CD14-positive monocyte (primary cell): ENCODE data around the gene DVL3. TPM values are rescaled to one million over a fixed set of nuclear protein-coding genes. Genes with fewer than 3 reads are reported as not detected.
"Not testable (repeated sequence)": the region's sequence is repeated elsewhere in the genome, so short reads cannot be mapped to it uniquely, and the experiment has no call there.

ENCODE experiments used
- DNase-seq, 3 donors: peaks; one replicate each; pipeline ENCODE4 v3.0.0-alpha.2; 2011 to 2022
- H2AFZ ChIP-seq: 2 replicates; pipeline ENCODE4 v1.6.0; 2012; ENCODE audit warnings: mild to moderate bottlenecking, low read depth, low read length, inconsistent platforms; ENCODE audit not compliant: insufficient read depth, poor library complexity, severe bottlenecking
- H3K27ac ChIP-seq, 2 donors: 1 replicate in 1 of 2; 2 replicates in 1 of 2; pipeline ENCODE4 v1.5.1; 2012 to 2013; ENCODE audit warnings: low read length in 2 of 2, control low read depth in 1 of 2, inconsistent platforms in 1 of 2, low read depth in 1 of 2, mild to moderate bottlenecking in 1 of 2
- H3K27me3 ChIP-seq, 2 donors: one replicate each; pipeline versions ENCODE4 v1.6.0 to v1.6.1; 2011 to 2013; ENCODE audit warnings: low read length in 2 of 2; ENCODE audit not compliant: control insufficient read depth in 2 of 2, insufficient read depth in 2 of 2
- H3K36me3 ChIP-seq, 2 donors: replicated peaks in 1 of 2; 1 replicate in 1 of 2; 2 replicates in 1 of 2; pipeline versions ENCODE4 v1.5.1 to v1.6.1; 2012 to 2013; ENCODE audit warnings: low read length in 2 of 2, control low read depth in 1 of 2, inconsistent platforms in 1 of 2, mild to moderate bottlenecking in 1 of 2; ENCODE audit not compliant: insufficient read depth in 2 of 2, control insufficient read depth in 1 of 2
- H3K4me1 ChIP-seq, 2 donors: 1 replicate in 1 of 2; 2 replicates in 1 of 2; pipeline versions ENCODE4 v1.5.1 to v1.6.1; 2012 to 2013; ENCODE audit warnings: low read length in 2 of 2, control low read depth in 1 of 2, inconsistent platforms in 1 of 2, mild to moderate bottlenecking in 1 of 2, moderate library complexity in 1 of 2; ENCODE audit not compliant: insufficient read depth in 2 of 2, control insufficient read depth in 1 of 2
- H3K4me2 ChIP-seq: replicated peaks from 2 replicates; pipeline ENCODE3; 2012; ENCODE audit warnings: low read length, moderate library complexity, mild to moderate bottlenecking; ENCODE audit not compliant: poor library complexity, severe bottlenecking; ENCODE audit errors: extremely low read depth
- H3K4me3 ChIP-seq, 3 experiments: fragments of 200-600 bp in 1 of 3; sonication (generic) in 1 of 3; replicated peaks in 1 of 3; 1 replicate in 2 of 3; 2 replicates in 1 of 3; pipeline ENCODE4 v1.5.1; 2011 to 2013; ENCODE audit warnings: low read length in 3 of 3, mild to moderate bottlenecking in 3 of 3, control low read depth in 2 of 3, low read depth in 2 of 3, inconsistent platforms in 1 of 3, moderate library complexity in 1 of 3
- H3K79me2 ChIP-seq: 2 replicates; pipeline ENCODE4 v1.6.0; 2012; ENCODE audit warnings: mild to moderate bottlenecking, control low read depth, inconsistent platforms, low read length, moderate library complexity; ENCODE audit not compliant: insufficient read depth
- H3K9ac ChIP-seq: 2 replicates; pipeline ENCODE4 v1.6.0; 2017; ENCODE audit warnings: low read length, mild to moderate bottlenecking; ENCODE audit not compliant: insufficient read depth, poor library complexity, severe bottlenecking
- H3K9me3 ChIP-seq, 2 donors: replicated peaks in 1 of 2; 1 replicate in 1 of 2; 2 replicates in 1 of 2; pipeline versions ENCODE4 v1.5.1 to v1.6.1; 2012 to 2013; ENCODE audit warnings: low read length in 2 of 2, control low read depth in 1 of 2; ENCODE audit not compliant: control insufficient read depth in 1 of 2, insufficient read depth in 1 of 2
- H4K20me1 ChIP-seq: 2 replicates; pipeline ENCODE4 v1.6.0; 2012; ENCODE audit warnings: mild to moderate bottlenecking, low read length, control low read depth, moderate library complexity; ENCODE audit not compliant: insufficient read depth
- H3K27ac Mint-ChIP-seq, 7 donors: one replicate each; pipeline ENCODE4 v1.8.0; 2020; ENCODE audit warnings: mild to moderate bottlenecking in 7 of 7, mixed read lengths in 7 of 7, moderate library complexity in 6 of 7, inconsistent platforms in 2 of 7
- H3K27me3 Mint-ChIP-seq, 3 donors: one replicate each; pipeline ENCODE4 v1.8.0; 2021 to 2022; ENCODE audit warnings: low read depth in 3 of 3, mild to moderate bottlenecking in 3 of 3, mixed read lengths in 3 of 3, moderate library complexity in 3 of 3, inconsistent platforms in 1 of 3
- H3K36me3 Mint-ChIP-seq, 2 donors: one replicate each; pipeline ENCODE4 v1.8.0; 2020; ENCODE audit warnings: mixed read lengths in 2 of 2, inconsistent platforms in 1 of 2, mild to moderate bottlenecking in 1 of 2
- H3K4me1 Mint-ChIP-seq: one replicate; pipeline ENCODE4 v1.8.0; 2020; ENCODE audit warnings: mild to moderate bottlenecking, mixed read lengths
- H3K4me3 Mint-ChIP-seq, 2 donors: one replicate each; pipeline ENCODE4 v1.8.0; 2020; ENCODE audit warnings: mild to moderate bottlenecking in 2 of 2, mixed read lengths in 2 of 2, moderate library complexity in 1 of 2
- H3K9me3 Mint-ChIP-seq, 7 donors: one replicate each; pipeline ENCODE4 v1.8.0; 2020 to 2022; ENCODE audit warnings: mixed read lengths in 7 of 7, mild to moderate bottlenecking in 6 of 7, moderate library complexity in 6 of 7, inconsistent platforms in 2 of 7
- WGBS: methylation state at CpG from one replicate; pipeline ENCODE4 v1.1.5; 2013; ENCODE audit warnings: missing lambda C conversion rate; ENCODE audit not compliant: insufficient coverage; 5-methylcytosine and 5-hydroxymethylcytosine counted together
- intact Hi-C, 2 donors: fragments of 100-400 bp; cut with micrococcal nuclease; formaldehyde crosslinking; loops; one replicate each; pipeline versions ENCODE4 v1.15.0 to v1.15.1; 2023
- polyA plus RNA-seq, 3 donors: library from polyadenylated mRNA; depleted of rRNA in 1 of 3; unstranded in 2 of 3; stranded (reverse) in 1 of 3; fragments of 300-500 nt in 2 of 3; fragments of >200 nt in 1 of 3; fragmentation: Illumina TruSeq in 2 of 3; gene quantifications; 1 replicate in 2 of 3; 2 replicates in 1 of 3; pipeline ENCODE4 v1.2.3, GENCODE V29; 2012 to 2021
- TF ChIP-seq, protein P1 (sequence below): fragments of 200-600 bp; IDR thresholded peaks from one replicate; pipeline ENCODE4 v1.8.0; 2022; ENCODE audit warnings: antibody characterized with exemption, mild to moderate bottlenecking

Gene DVL3
- polyA plus RNA-seq, 3 donors = 4.5 to 42.1 (median 9.4) TPM

DNA sequence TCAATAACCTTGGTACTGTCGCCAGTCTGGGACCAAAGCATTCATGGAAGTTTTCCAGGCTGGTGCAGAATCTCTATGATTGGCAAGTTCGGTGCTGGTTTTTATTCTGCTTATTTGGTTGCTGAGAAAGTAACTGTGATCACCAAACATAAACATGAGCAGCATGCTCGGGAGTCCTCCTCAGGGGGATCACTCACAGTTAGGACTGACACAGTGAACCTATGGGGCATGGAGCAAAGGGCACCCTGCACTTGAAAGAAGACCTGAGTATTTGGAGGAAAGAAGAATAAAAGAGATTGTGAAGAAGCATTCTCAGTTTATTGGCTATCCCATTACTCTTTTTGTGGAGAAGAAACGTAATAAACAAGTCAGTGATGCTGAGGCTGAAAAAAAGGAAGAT lies 39.2 kb upstream of the DVL3 start:
- Histone ChIP-seq H3K27ac (no peak overlapping the region), H4K20me1 (no peaks in the 10 kb centered on the region), H3K4me2 (no peak overlapping the region), H2AFZ (no peak overlapping the region), H3K36me3 (no peaks in the 10 kb centered on the region), H3K4me3 (no peak overlapping the region), H3K79me2 (no peaks in the 10 kb centered on the region), H3K9me3 (no peaks in the 10 kb centered on the region), H3K9ac (no peak overlapping the region), H3K4me1 (no peaks in the 10 kb centered on the region), H3K27me3 (no peaks in the 10 kb centered on the region)
- Mint-ChIP-seq H3K36me3 (no peaks in the 10 kb centered on the region), H3K4me3 (no peak overlapping the region), H3K27me3 (peaks cover 0 to 6% (median 3%) of the 10 kb centered on the region in 3 donors), H3K27ac (no peak overlapping the region), H3K4me1 (no peaks in the 10 kb centered on the region), H3K9me3 (peaks cover 0 to 3% (median 0%) of the 10 kb centered on the region in 7 donors)
- TF ChIP-seq, protein P1, sequence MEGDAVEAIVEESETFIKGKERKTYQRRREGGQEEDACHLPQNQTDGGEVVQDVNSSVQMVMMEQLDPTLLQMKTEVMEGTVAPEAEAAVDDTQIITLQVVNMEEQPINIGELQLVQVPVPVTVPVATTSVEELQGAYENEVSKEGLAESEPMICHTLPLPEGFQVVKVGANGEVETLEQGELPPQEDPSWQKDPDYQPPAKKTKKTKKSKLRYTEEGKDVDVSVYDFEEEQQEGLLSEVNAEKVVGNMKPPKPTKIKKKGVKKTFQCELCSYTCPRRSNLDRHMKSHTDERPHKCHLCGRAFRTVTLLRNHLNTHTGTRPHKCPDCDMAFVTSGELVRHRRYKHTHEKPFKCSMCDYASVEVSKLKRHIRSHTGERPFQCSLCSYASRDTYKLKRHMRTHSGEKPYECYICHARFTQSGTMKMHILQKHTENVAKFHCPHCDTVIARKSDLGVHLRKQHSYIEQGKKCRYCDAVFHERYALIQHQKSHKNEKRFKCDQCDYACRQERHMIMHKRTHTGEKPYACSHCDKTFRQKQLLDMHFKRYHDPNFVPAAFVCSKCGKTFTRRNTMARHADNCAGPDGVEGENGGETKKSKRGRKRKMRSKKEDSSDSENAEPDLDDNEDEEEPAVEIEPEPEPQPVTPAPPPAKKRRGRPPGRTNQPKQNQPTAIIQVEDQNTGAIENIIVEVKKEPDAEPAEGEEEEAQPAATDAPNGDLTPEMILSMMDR = no peak
- DNase-seq = no peak
- intact Hi-C loops = no loop called here
- 83% methylated on average over 4 of the region's 4 CpGs for WGBS

DNA sequence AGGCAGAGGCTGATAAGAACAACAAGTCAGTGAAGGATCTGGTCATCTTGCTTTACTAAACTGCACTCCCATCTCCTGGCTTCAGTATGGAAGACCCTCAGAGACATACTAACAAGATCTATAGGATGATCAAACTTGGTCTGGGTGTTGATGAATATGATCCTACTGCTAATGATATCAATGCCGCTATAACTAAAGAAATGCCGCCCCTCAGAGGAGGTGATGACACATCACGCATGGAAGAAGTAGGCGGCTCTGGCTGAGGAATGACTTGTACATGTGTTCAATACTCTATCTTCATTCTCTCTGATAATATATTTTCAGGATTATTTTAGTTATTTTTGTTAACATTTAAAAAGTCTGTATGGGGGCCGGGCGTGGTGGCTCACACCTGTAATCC lies 37.5 kb upstream of the DVL3 start:
- TF ChIP-seq, protein P1 = no peak
- DNase-seq = no peak
- H3K9me3 ChIP-seq = no peaks in the 10 kb centered on the region
- WGBS = no CpG with 5 or more reads among the region's 6 CpGs
- Mint-ChIP-seq H3K36me3 (no peaks in the 10 kb centered on the region), H3K9me3 (peaks cover 0 to 6% (median 0%) of the 10 kb centered on the region in 7 donors), H3K4me1 (peaks cover under 1% of the 10 kb centered on the region), H3K27me3 (peaks cover 3 to 6% (median 3%) of the 10 kb centered on the region in 3 donors), H3K27ac (no peak overlapping the region), H3K4me3 (no peak overlapping the region)
- H3K27ac ChIP-seq = no peak overlapping the region
- no peaks in the 10 kb centered on the region for H4K20me1 ChIP-seq
- H2AFZ ChIP-seq = no peak overlapping the region
- H3K4me1 ChIP-seq = no peaks in the 10 kb centered on the region
- no peaks in the 10 kb centered on the region for H3K79me2 ChIP-seq
- no peak overlapping the region for H3K9ac ChIP-seq
- H3K27me3 ChIP-seq = no peaks in the 10 kb centered on the region
- H3K36me3 ChIP-seq = no peaks in the 10 kb centered on the region
- no peak overlapping the region for H3K4me3 ChIP-seq
- no peak overlapping the region for H3K4me2 ChIP-seq
- intact Hi-C loops = no loop called here

DNA sequence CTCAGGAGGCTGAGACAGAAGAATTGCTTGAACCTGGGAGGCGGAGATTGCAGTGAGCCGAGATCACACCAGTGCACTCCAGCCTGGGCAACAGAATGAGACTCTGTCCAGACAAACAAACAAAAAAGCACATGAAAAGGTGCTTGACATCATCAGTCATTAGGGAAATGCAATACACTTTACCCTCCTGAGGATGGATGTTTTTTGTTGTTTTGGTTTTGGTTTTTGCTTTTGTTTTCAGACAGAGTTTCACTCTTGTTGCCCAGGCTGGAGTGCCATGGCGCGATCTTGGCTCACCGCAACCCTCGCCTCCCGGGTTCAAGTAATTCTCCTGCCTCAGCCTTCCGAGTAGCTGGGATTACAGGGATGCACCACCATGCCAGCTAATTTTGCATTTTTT lies 34.1 kb upstream of the DVL3 start:
- not testable (repeated sequence) for H3K4me1 ChIP-seq

More for the DNA sequence above, 34.1 kb upstream of the DVL3 start:
- intact Hi-C loops, H3K36me3 Mint-ChIP-seq, H3K36me3 ChIP-seq, H3K27me3 ChIP-seq, DNase-seq, H3K27me3 Mint-ChIP-seq, H3K27ac ChIP-seq, H3K9ac ChIP-seq, H3K4me3 Mint-ChIP-seq, H2AFZ ChIP-seq, H3K79me2 ChIP-seq, H3K4me2 ChIP-seq, H3K9me3 Mint-ChIP-seq, H3K27ac Mint-ChIP-seq, H3K4me3 ChIP-seq, H4K20me1 ChIP-seq, H3K9me3 ChIP-seq, H3K4me1 Mint-ChIP-seq: not testable (repeated sequence)
- 98% methylated on average over 8 of the region's 8 CpGs for WGBS
